ENCODE measurements around the gene PHF3. TPM values are rescaled to one million over a fixed set of nuclear protein-coding genes. Genes with fewer than 3 reads are reported as not detected.

PHF3 gene
- total RNA-seq, 2 donors from 2014 or later = 68.2 to 72.5 TPM

- H3K4me3 Mint-ChIP-seq = peak overlapping the region; percentile 95
- Histone ChIP-seq H3K36me3 (ENCODE audit: control insufficient read depth, insufficient read depth, low read length) (peaks cover under 1% of the 10 kb centered on the region), H3K4me3 (ENCODE audit: low read length) (peak overlapping the region; percentile 98), H3K4me1 (ENCODE audit: control insufficient read depth, insufficient read depth, low read length) (peaks cover 10% of the 10 kb centered on the region), H3K9ac (ENCODE audit: extremely low read depth, low read length, poor library complexity, severe bottlenecking) (peak overlapping the region; percentile 91), H3K27me3 (ENCODE audit: control insufficient read depth, insufficient read depth, low read length, poor library complexity, severe bottlenecking) (no peaks in the 10 kb centered on the region), H3K27ac (ENCODE audit: low read depth, low read length) (peak overlapping the region; percentile 96), H3K9me3 (ENCODE audit: control insufficient read depth, low read length) (no peaks in the 10 kb centered on the region)
- no peaks in the 10 kb centered on the region for H3K36me3 Mint-ChIP-seq (ENCODE audit: low read depth)
- H3K27me3 Mint-ChIP-seq (ENCODE audit: insufficient read depth) = no peaks in the 10 kb centered on the region
- no peak for TF ChIP-seq CTCF (conservative IDR thresholded peaks at IDR 0.05)
- peak overlapping the region; percentile 97 for H3K27ac Mint-ChIP-seq
- H3K4me1 Mint-ChIP-seq = peaks cover 57% of the 10 kb centered on the region
- 0% methylated on average over 10 to 23 of the region's 23 CpGs for WGBS, 2 experiments (ENCODE audit: insufficient coverage in 1 of 2, insufficient read length in 1 of 2)
- no peaks in the 10 kb centered on the region for H3K9me3 Mint-ChIP-seq
- peak; percentile 81 for DNase-seq
Observed at GRCh38 chr6:63636518-63637021, 968 bp downstream of the PHF3 start.

- H3K9ac ChIP-seq (ENCODE audit: extremely low read depth, low read length, poor library complexity, severe bottlenecking) = peak overlapping the region; percentile 91
- Mint-ChIP-seq H3K27ac (no peak overlapping the region), H3K9me3 (no peaks in the 10 kb centered on the region), H3K27me3 (ENCODE audit: insufficient read depth) (no peaks in the 10 kb centered on the region), H3K4me1 (peaks cover 49% of the 10 kb centered on the region), H3K4me3 (peak overlapping the region; percentile 95), H3K36me3 (ENCODE audit: low read depth) (no peaks in the 10 kb centered on the region)
- 69% methylated on average over 1 of the region's 2 CpGs; no CpG with 5 or more reads in 1 of the 2 experiments for WGBS, 2 experiments (ENCODE audit: insufficient coverage in 1 of 2, insufficient read length in 1 of 2)
- TF ChIP-seq CTCF (conservative IDR thresholded peaks at IDR 0.05) = no peak
- peaks cover 10% of the 10 kb centered on the region for H3K36me3 ChIP-seq (ENCODE audit: control insufficient read depth, insufficient read depth, low read length)
- no peaks in the 10 kb centered on the region for H3K9me3 ChIP-seq (ENCODE audit: control insufficient read depth, low read length)
- DNase-seq = no peak
- H3K4me1 ChIP-seq (ENCODE audit: control insufficient read depth, insufficient read depth, low read length) = peaks cover 10% of the 10 kb centered on the region
- H3K4me3 ChIP-seq (ENCODE audit: low read length) = peak overlapping the region; percentile 98
- no peaks in the 10 kb centered on the region for H3K27me3 ChIP-seq (ENCODE audit: control insufficient read depth, insufficient read depth, low read length, poor library complexity, severe bottlenecking)
- no peak overlapping the region for H3K27ac ChIP-seq (ENCODE audit: low read depth, low read length)
Observed at GRCh38 chr6:63637865-63638445, 2.4 kb downstream of the PHF3 start.

GRCh38 chr6:63640062-63640461 lies 4.5 kb downstream of the PHF3 start:
- H3K27ac ChIP-seq (ENCODE audit: low read depth, low read length) = no peak overlapping the region
- H3K9ac ChIP-seq (ENCODE audit: extremely low read depth, low read length, poor library complexity, severe bottlenecking) = no peak overlapping the region
- Mint-ChIP-seq H3K4me3 (no peak overlapping the region), H3K27ac (no peak overlapping the region), H3K36me3 (ENCODE audit: low read depth) (no peaks in the 10 kb centered on the region), H3K9me3 (no peaks in the 10 kb centered on the region), H3K27me3 (ENCODE audit: insufficient read depth) (no peaks in the 10 kb centered on the region), H3K4me1 (peaks cover 39% of the 10 kb centered on the region)
- no peaks in the 10 kb centered on the region for H3K27me3 ChIP-seq (ENCODE audit: control insufficient read depth, insufficient read depth, low read length, poor library complexity, severe bottlenecking)
- WGBS, 2 experiments (ENCODE audit: insufficient coverage in 1 of 2, insufficient read length in 1 of 2) = 92% methylated on average over 2 of the region's 2 CpGs; no CpG with 5 or more reads in 1 of the 2 experiments
- H3K9me3 ChIP-seq (ENCODE audit: control insufficient read depth, low read length) = no peaks in the 10 kb centered on the region
- DNase-seq = no peak
- no peak for TF ChIP-seq CTCF (conservative IDR thresholded peaks at IDR 0.05)
- H3K36me3 ChIP-seq (ENCODE audit: control insufficient read depth, insufficient read depth, low read length) = peaks cover 10% of the 10 kb centered on the region
- peaks cover 3% of the 10 kb centered on the region for H3K4me1 ChIP-seq (ENCODE audit: control insufficient read depth, insufficient read depth, low read length)
- H3K4me3 ChIP-seq (ENCODE audit: low read length) = no peak overlapping the region
